NCI-H2107 (cell line): ENCODE measurements around the gene NUDT9.
"Not testable (repeated sequence)": the region's sequence is repeated elsewhere in the genome, so short reads cannot be mapped to it uniquely, and the experiment has no call there.

Experiments used
- DNase-seq: peaks from one replicate; lab custom pipeline; 2025; lab: John Stamatoyannopoulos, UW

NUDT9 gene

DNA sequence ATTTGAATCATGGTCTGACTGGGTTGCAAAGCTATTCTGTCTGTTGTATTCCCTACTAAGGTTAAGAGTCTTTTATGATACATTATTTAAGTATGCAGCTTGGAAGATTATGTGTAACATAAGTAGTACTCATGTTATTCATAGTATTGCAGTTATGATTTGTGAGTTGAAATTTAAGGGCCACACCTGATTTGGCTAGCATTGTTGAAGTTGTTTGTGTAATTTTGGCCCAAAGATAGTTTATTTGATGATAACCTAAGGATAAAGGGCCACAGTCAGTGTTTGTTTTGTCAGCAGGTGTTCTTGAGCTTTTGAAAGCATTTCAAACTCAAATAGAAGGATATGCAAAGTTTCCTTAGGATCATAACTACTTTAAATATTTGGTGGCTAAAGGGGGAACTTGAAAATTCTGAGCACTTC, 38.9 kb downstream of the NUDT9 start:
- no peak for DNase-seq

- DNase-seq, result no peak
Measured at GRCh38 chr4:87462102-87462501, 39.7 kb downstream of the NUDT9 start.

GRCh38 chr4:87465739-87466366, 43.5 kb downstream of the NUDT9 start:
- DNase-seq, result no peak

DNA sequence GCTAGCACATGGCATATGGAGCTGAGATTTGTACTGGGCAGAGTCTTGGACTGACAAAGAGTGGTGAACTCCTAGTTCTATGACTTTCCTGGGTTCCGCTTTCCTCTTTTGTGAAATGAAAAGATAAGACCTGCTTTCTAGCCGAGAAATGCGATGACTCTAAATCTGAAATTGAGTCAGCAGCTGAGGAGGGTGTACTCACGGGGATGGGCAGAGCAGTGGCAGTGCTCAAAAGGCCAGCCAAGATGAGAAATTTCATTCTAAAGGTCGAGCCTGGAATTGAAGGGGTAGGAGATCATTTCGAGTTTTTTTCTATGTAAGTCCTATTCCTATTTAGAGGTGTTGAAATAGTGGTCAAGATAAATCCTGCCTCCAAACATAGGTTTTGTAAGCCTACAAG, 47.0 kb downstream of the NUDT9 start:
- DNase-seq, result no peak

GRCh38 chr4:87476934-87477333, 54.6 kb downstream of the NUDT9 start:
- DNase-seq, result no peak

DNA sequence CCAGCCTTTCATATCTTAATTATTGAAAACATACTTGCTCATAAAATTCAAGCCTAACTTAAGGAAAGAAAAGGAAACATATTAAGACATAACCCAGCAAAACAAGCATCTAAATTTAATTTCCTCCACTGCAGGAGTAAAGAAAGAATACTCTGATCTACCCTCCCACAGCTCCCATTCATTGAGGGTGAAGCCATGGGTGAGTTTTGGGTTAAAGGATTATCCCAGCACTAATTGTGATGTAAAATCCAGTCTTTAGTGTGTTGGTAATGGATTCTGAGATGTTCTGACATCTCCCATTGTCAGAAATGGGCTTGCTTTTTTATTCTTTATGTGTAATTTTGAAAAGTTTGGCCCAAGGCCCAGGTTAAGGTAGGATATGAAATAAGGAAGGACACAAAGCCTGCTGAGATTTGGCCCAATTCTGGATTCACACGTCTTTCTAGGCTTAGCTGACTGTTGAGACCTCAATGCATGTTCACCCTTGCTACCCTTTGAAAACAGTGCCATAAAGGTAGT, 56.4 kb downstream of the NUDT9 start:
- no peak for DNase-seq

DNA sequence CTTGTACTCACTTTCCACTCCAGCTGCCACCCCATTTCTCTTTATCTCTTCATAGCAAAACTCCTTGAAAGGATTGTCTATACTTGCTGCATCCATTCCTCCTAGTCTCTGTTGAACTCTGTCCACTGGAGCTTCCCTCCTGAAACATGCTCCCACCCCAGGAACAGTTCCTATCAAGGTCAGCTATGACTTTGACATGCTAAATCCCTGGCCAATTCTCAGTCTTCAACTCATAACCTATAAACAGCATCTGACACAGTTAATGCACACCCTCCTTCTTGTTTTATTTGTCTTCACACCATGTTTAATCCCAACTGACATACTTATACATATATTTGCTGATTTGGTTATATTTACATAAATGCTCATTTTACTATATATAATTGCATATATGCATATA, 59.0 kb downstream of the NUDT9 start:
- DNase-seq, result no peak

- not testable (repeated sequence) for DNase-seq
Measured at GRCh38 chr4:87483247-87483646, 60.9 kb downstream of the NUDT9 start.

GRCh38 chr4:87488666-87489065, 66.3 kb downstream of the NUDT9 start:
- DNase-seq, result not testable (repeated sequence)

DNA sequence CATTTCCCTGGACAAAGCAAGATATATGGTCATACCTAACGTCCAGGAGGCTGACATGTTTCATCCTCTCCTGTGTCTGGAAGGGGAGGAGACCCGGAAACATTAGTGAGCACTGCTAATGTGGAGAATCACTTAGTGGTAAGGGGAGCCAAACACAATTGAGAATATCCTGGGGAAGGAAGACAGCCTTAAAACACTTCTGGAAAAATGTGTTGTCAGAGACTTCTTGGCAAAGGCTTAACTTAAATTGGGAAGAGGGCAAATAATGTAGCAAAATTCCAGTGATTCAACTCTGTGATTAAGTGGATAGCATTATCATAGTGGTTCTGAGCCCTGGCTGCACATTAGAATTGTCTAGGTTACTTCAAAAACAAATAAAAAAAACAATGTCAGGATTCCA, 67.3 kb downstream of the NUDT9 start:
- no peak for DNase-seq

DNA sequence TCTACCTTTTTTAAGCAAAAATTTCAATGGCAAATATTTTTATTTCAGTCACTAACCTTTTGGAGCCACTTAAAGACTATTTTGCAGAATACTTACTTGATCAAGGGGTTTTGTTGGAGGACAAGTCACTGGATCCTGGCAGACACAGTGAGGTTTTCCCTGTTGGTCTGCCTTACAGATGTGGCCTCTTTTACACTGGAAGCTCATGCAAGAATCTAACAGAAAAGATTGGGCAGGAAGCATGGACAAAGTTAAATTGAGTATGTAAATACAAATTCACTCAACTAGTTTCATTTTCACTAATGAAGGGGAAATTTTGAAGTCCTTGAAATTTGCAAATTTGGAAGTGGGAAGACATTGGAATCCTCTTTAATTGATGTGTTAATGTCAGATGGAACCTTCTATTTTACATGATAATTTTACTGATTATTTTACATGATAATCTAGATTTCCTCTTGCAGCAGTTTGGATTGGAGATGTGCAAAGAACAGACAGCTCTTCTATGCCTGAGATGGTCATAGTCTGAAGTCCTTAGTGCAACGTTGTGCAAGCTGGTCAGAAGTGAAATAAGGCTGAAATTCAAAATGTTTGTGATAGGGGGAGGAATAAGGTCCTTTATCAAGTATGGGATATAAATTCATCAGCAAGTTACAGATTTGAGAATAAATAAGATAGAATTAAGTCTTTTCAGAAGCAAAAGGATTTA, 68.4 kb downstream of the NUDT9 start:
- no peak for DNase-seq

- DNase-seq, result no peak
Measured at GRCh38 chr4:87491436-87491835, 69.1 kb downstream of the NUDT9 start.

GRCh38 chr4:87491851-87492250, 69.5 kb downstream of the NUDT9 start:
- not testable (repeated sequence) for DNase-seq

GRCh38 chr4:87493115-87493514, 70.7 kb downstream of the NUDT9 start:
- DNase-seq, result no peak

- no peak for DNase-seq
Measured at GRCh38 chr4:87497159-87497558, 74.8 kb downstream of the NUDT9 start.

- no peak for DNase-seq
Measured at GRCh38 chr4:87497578-87497977, 75.2 kb downstream of the NUDT9 start.

GRCh38 chr4:87498446-87498900, 76.1 kb downstream of the NUDT9 start:
- DNase-seq, result no peak

DNA sequence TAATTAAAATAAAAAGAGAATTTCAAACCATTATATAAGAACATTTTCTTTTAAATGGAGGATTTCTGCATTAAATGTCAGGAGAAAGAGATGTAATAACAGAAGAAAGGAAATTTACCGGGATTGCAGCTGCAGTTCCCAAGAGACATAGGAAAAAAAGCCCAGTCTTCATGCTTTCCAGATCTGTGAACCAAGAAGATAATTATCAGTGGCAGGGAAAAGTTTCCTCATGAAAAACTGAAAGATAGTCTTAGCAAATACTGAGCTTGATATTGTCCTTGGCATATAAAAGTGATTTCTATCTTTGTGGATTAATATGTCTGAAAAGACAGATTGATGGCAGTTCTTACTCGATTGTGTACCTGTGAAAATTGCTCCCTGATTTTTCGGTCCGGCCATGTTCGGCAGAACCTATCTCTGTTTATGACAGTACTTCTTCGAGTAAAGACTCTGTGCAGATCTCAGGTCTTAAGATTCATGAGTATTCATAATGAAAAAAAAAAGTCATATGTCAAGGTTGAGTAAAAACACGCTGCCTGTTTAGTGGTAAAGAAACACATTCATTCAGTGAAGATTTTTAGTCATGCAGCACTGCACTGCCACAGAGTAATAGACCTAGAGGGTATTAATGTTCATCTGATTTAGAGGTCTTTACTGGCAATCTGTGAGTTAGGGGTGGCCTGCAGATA, 77.2 kb downstream of the NUDT9 start:
- DNase-seq, result no peak

- DNase-seq, result no peak
Measured at GRCh38 chr4:87500092-87500462, 77.7 kb downstream of the NUDT9 start.

GRCh38 chr4:87502580-87503238, 80.3 kb downstream of the NUDT9 start:
- DNase-seq, result no peak

- no peak for DNase-seq
Measured at GRCh38 chr4:87505862-87506261, 83.5 kb downstream of the NUDT9 start.

GRCh38 chr4:87506974-87507701, 84.8 kb downstream of the NUDT9 start:
- DNase-seq, result no peak
